Muscle of leg (tissue), 11 donors: ENCODE data around the gene NFIA. TPM values are rescaled to one million over a fixed set of nuclear protein-coding genes. Genes with fewer than 3 reads are reported as not detected.

Experiments used
- DNase-seq: peaks from one replicate; pipeline ENCODE4 v3.0.0; 2013
- H3K27ac ChIP-seq: one replicate; pipeline ENCODE4 v1.5.1; 2013; ENCODE audit warnings: mild to moderate bottlenecking, low read length, control low read depth
- H3K27me3 ChIP-seq: one replicate; pipeline ENCODE4 v1.6.1; 2013; ENCODE audit warnings: low read length; ENCODE audit not compliant: control insufficient read depth, insufficient read depth
- H3K36me3 ChIP-seq: one replicate; pipeline ENCODE4 v1.6.1; 2013; ENCODE audit warnings: low read length; ENCODE audit not compliant: control insufficient read depth, insufficient read depth
- H3K4me1 ChIP-seq: one replicate; pipeline ENCODE4 v1.6.1; 2013; ENCODE audit warnings: low read length; ENCODE audit not compliant: control insufficient read depth, insufficient read depth
- H3K4me3 ChIP-seq: one replicate; pipeline ENCODE4 v1.5.1; 2013; ENCODE audit warnings: low read length, control low read depth
- H3K9me3 ChIP-seq: replicated peaks from 2 replicates; pipeline ENCODE4 v1.6.1; 2013; ENCODE audit warnings: low read depth, low read length; ENCODE audit not compliant: control insufficient read depth
- WGBS: methylation state at CpG from one replicate; pipeline ENCODE4 v1.1.5; 2013; ENCODE audit warnings: missing lambda C conversion rate; ENCODE audit not compliant: insufficient coverage; 5-methylcytosine and 5-hydroxymethylcytosine counted together
- polyA plus RNA-seq, 8 donors: library from polyadenylated mRNA; unstranded; fragments of 120-200 nt; gene quantifications; one replicate each; pipeline versions ENCODE4 v1.2.1 to v1.2.3, GENCODE V29; 2013; ENCODE audit warnings: inconsistent platforms in 1 of 8, low replicate concordance in 1 of 8; ENCODE audit not compliant: insufficient read length in 8 of 8, insufficient read depth in 1 of 8
- total RNA-seq: library from RNA; stranded (reverse); fragments of 120-200 nt; gene quantifications from one replicate; pipeline ENCODE4 v1.2.4, GENCODE V29; 2013

Gene NFIA
- total and polyA plus RNA-seq, 9 donors: 21.6 to 41.0 (median 29.7) TPM

- Histone ChIP-seq H3K9me3 (peaks cover 3% of the 10 kb centered on the region), H3K36me3 (no peaks in the 10 kb centered on the region), H3K4me3 (no peak overlapping the region), H3K27ac (peak overlapping the region; percentile 62), H3K27me3 (no peaks in the 10 kb centered on the region), H3K4me1 (peaks cover 4% of the 10 kb centered on the region)
- peak; percentile 43 for DNase-seq
- no CpG with 5 or more reads among the region's 2 CpGs for WGBS
Observed at GRCh38 chr1:61299463-61299862, 217.1 kb downstream of the NFIA start.

GRCh38 chr1:61300899-61301298, 218.5 kb downstream of the NFIA start:
- Histone ChIP-seq H3K27me3 (no peaks in the 10 kb centered on the region), H3K4me1 (peaks cover 4% of the 10 kb centered on the region), H3K27ac (peak overlapping the region; percentile 48), H3K36me3 (no peaks in the 10 kb centered on the region), H3K9me3 (peaks cover 3% of the 10 kb centered on the region), H3K4me3 (no peak overlapping the region)
- WGBS: no CpG with 5 or more reads among the region's 3 CpGs
- no peak for DNase-seq

GRCh38 chr1:61301824-61302657, 219.7 kb downstream of the NFIA start:
- Histone ChIP-seq H3K9me3 (peaks cover 3% of the 10 kb centered on the region), H3K27ac (peak overlapping the region; percentile 91), H3K4me1 (peaks cover 4% of the 10 kb centered on the region), H3K36me3 (no peaks in the 10 kb centered on the region), H3K4me3 (no peak overlapping the region), H3K27me3 (no peaks in the 10 kb centered on the region)
- WGBS: no CpG with 5 or more reads among the region's 4 CpGs
- peak; percentile 95 for DNase-seq

- H3K27ac ChIP-seq: no peak overlapping the region
- no peak for DNase-seq
- no peak overlapping the region for H3K4me3 ChIP-seq
- H3K36me3 ChIP-seq: peaks cover 7% of the 10 kb centered on the region
- H3K9me3 ChIP-seq: no peaks in the 10 kb centered on the region
- no peaks in the 10 kb centered on the region for H3K4me1 ChIP-seq
- no peaks in the 10 kb centered on the region for H3K27me3 ChIP-seq
- no CpG with 5 or more reads among the region's 3 CpGs for WGBS
Observed at GRCh38 chr1:61307422-61308142, 225.2 kb downstream of the NFIA start.

- no peaks in the 10 kb centered on the region for H3K9me3 ChIP-seq
- no peak for DNase-seq
- H3K4me1 ChIP-seq: no peaks in the 10 kb centered on the region
- no peak overlapping the region for H3K27ac ChIP-seq
- peaks cover 10% of the 10 kb centered on the region for H3K36me3 ChIP-seq
- H3K27me3 ChIP-seq: no peaks in the 10 kb centered on the region
- 100% methylated on average over 1 of the region's 3 CpGs for WGBS
- no peak overlapping the region for H3K4me3 ChIP-seq
Observed at GRCh38 chr1:61310057-61310456, 227.7 kb downstream of the NFIA start.

- no peak for DNase-seq
- Histone ChIP-seq H3K4me3 (no peak overlapping the region), H3K9me3 (no peaks in the 10 kb centered on the region), H3K4me1 (no peaks in the 10 kb centered on the region), H3K36me3 (peaks cover 10% of the 10 kb centered on the region), H3K27me3 (no peaks in the 10 kb centered on the region), H3K27ac (no peak overlapping the region)
- 83% methylated on average over 3 of the region's 4 CpGs for WGBS
Observed at GRCh38 chr1:61310538-61310937, 228.2 kb downstream of the NFIA start.

GRCh38 chr1:61313906-61314422, 231.6 kb downstream of the NFIA start:
- H3K27ac ChIP-seq: no peak overlapping the region
- 85% methylated on average over 1 of the region's 2 CpGs for WGBS
- peaks cover 7% of the 10 kb centered on the region for H3K36me3 ChIP-seq
- peaks cover 5% of the 10 kb centered on the region for H3K4me1 ChIP-seq
- no peak overlapping the region for H3K4me3 ChIP-seq
- no peaks in the 10 kb centered on the region for H3K9me3 ChIP-seq
- H3K27me3 ChIP-seq: no peaks in the 10 kb centered on the region
- DNase-seq: no peak

- H3K36me3 ChIP-seq: peaks cover 7% of the 10 kb centered on the region
- peaks cover 7% of the 10 kb centered on the region for H3K4me1 ChIP-seq
- H3K27ac ChIP-seq: no peak overlapping the region
- H3K27me3 ChIP-seq: no peaks in the 10 kb centered on the region
- no peak overlapping the region for H3K4me3 ChIP-seq
- 100% methylated on average over 1 of the region's 4 CpGs for WGBS
- no peak for DNase-seq
- no peaks in the 10 kb centered on the region for H3K9me3 ChIP-seq
Observed at GRCh38 chr1:61315011-61315410, 232.7 kb downstream of the NFIA start.

GRCh38 chr1:61316493-61316892, 234.1 kb downstream of the NFIA start:
- H3K4me3 ChIP-seq: no peak overlapping the region
- no peaks in the 10 kb centered on the region for H3K27me3 ChIP-seq
- H3K9me3 ChIP-seq: no peaks in the 10 kb centered on the region
- no peak overlapping the region for H3K27ac ChIP-seq
- no peak for DNase-seq
- H3K36me3 ChIP-seq: peaks cover 7% of the 10 kb centered on the region
- WGBS: 74% methylated on average over 5 of the region's 7 CpGs
- peaks cover 7% of the 10 kb centered on the region for H3K4me1 ChIP-seq
